IPS-15b (cell line): ENCODE results near the gene PRKAR1B.
"Not testable (repeated sequence)": the region's sequence is repeated elsewhere in the genome, so short reads cannot be mapped to it uniquely, and the experiment has no call there.

Experiments
- H3K27me3 ChIP-seq: one replicate; pipeline ENCODE4 v1.6.1; 2013; ENCODE audit warnings: low read length; ENCODE audit not compliant: control insufficient read depth, insufficient read depth
- H3K36me3 ChIP-seq: one replicate; pipeline ENCODE4 v1.6.1; 2013; ENCODE audit warnings: low read length; ENCODE audit not compliant: control insufficient read depth, insufficient read depth
- H3K4me1 ChIP-seq: one replicate; pipeline ENCODE4 v1.6.1; 2013; ENCODE audit warnings: mild to moderate bottlenecking, low read length; ENCODE audit not compliant: control insufficient read depth, insufficient read depth
- H3K4me3 ChIP-seq: one replicate; pipeline ENCODE4 v1.5.1; 2013; ENCODE audit warnings: low read depth, low read length
- H3K9ac ChIP-seq: one replicate; pipeline ENCODE4 v1.6.1; 2013; ENCODE audit warnings: low read depth, mild to moderate bottlenecking, low read length
- H3K9me3 ChIP-seq: one replicate; pipeline ENCODE4 v1.6.1; 2013; ENCODE audit warnings: mild to moderate bottlenecking, low read length; ENCODE audit not compliant: control insufficient read depth, insufficient read depth

The PRKAR1B gene

DNA sequence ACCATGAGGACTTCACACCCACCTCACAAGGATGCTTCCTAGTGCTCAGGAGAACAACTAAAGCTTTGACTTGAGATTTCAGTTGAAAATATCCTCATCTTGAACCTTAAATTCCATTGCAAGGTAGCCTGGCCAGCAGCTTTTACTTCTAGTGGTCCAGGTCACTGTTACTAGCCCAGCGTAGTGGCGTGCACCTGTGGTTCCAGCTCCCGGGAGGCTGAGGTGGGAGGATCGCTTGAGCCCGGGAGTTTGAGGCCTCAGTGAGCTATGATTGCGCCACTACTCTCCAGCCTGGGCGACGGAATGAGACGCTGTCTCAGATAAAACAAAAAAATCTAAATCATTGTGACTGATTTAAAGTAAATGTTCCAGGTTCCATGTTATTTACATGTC, 28.3 kb upstream of the PRKAR1B start:
- Histone ChIP-seq H3K9ac (no peak overlapping the region), H3K36me3 (peaks cover 49% of the 10 kb centered on the region)

GRCh38 chr7:754531-755412, 27.7 kb upstream of the PRKAR1B start:
- peaks cover 53% of the 10 kb centered on the region for H3K36me3 ChIP-seq
- H3K4me3 ChIP-seq, result no peak overlapping the region
- no peak overlapping the region for H3K9ac ChIP-seq
- no peaks in the 10 kb centered on the region for H3K4me1 ChIP-seq
- H3K27me3 ChIP-seq, result no peaks in the 10 kb centered on the region
- no peaks in the 10 kb centered on the region for H3K9me3 ChIP-seq

More for the DNA sequence above, 28.3 kb upstream of the PRKAR1B start:
- Histone ChIP-seq H3K27me3 (no peaks in the 10 kb centered on the region), H3K4me3 (no peak overlapping the region), H3K4me1 (no peaks in the 10 kb centered on the region), H3K9me3 (no peaks in the 10 kb centered on the region)

DNA sequence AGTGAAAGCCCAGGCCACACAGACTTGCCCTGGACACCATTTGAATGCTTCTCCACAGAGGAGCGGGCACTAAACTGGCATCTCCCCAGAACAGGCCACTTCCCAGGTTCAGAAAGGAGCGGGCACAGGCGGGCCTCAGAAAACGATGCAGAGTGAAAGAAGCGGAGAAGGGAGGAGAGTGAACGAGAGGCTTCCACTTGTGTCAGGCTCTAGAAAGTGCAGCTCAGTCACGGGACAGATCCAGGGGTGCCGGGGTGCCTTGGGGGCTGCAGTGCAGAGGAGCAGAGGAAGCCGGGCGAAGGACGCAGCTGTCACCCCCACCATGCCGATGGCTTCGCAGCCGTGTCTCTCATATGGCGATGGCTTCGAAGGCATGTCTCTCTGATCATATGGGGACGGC, 26.1 kb upstream of the PRKAR1B start:
- Histone ChIP-seq H3K4me1 (no peaks in the 10 kb centered on the region), H3K4me3 (no peak overlapping the region), H3K36me3 (peaks cover 49% of the 10 kb centered on the region), H3K9me3 (no peaks in the 10 kb centered on the region), H3K9ac (no peak overlapping the region), H3K27me3 (no peaks in the 10 kb centered on the region)

GRCh38 chr7:752256-752655, 25.2 kb upstream of the PRKAR1B start:
- H3K9ac ChIP-seq, H3K9me3 ChIP-seq, H3K4me1 ChIP-seq, H3K4me3 ChIP-seq, H3K27me3 ChIP-seq: not testable (repeated sequence)
- H3K36me3 ChIP-seq, result peaks cover 39% of the 10 kb centered on the region

DNA sequence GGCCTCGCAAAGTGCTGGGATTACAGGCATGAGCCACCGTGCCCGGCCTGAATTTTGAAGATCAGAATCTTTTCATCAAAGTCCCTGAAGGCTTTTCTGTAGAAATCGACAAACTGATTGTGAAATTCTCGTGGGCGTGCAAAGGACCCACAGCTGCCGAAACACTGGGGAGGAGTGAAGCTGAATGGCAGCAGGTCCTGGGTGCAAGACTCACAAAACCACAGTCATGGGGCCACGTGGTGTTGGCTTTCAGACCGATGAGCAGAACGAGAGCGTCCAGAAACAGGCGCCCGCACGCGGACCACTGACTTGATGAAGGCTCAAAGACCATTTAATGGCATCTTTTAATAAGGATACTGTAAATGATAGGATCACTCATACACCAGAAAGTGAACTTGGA, 24.7 kb upstream of the PRKAR1B start:
- Histone ChIP-seq H3K9ac (no peak overlapping the region), H3K27me3 (no peaks in the 10 kb centered on the region), H3K36me3 (peaks cover 36% of the 10 kb centered on the region), H3K4me3 (no peak overlapping the region), H3K9me3 (no peaks in the 10 kb centered on the region), H3K4me1 (no peaks in the 10 kb centered on the region)

DNA sequence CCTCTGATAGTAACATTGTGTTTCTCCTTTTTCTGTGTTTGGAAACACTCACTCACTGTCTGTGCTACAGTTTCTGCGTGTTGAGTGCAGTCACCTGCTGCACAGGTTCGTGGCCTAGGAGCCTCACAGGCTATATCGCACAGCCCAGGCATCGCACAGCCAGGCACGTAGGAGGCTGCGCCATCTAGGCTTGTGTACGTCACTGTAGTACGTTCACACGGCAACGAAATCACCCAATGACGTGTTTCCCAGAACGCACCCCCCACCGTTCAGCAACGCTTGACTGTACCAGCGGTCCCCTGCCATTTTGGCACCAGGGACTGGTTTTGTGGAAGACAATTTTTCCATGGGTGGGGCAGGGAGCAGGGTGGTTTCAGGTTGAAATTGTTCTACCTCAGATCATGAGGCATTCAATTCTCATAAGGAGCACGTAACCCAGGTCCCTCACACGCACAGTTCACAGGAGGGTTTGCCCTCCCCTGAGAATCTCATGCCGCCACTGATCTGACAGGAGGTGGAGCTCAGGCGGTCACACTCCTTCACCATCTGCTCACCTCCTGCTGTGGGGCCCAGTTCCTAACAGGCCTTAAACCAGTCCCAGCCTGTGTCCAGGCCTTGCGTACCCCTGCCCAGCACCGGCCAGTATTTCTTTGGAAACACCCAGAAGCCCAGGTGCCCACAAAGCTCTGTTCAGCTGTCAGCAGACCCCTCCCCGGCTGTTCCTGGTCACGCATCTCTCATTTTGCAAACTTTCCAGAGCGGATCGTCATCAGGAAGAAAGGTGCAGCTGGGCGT, 23.2 kb upstream of the PRKAR1B start:
- Histone ChIP-seq H3K4me3 (no peak overlapping the region), H3K36me3 (peaks cover 31% of the 10 kb centered on the region), H3K4me1 (no peaks in the 10 kb centered on the region), H3K9me3 (no peaks in the 10 kb centered on the region), H3K27me3 (no peaks in the 10 kb centered on the region), H3K9ac (no peak overlapping the region)

GRCh38 chr7:749140-749551, 22.1 kb upstream of the PRKAR1B start:
- H3K4me3 ChIP-seq, result no peak overlapping the region
- no peaks in the 10 kb centered on the region for H3K9me3 ChIP-seq
- H3K4me1 ChIP-seq, result no peaks in the 10 kb centered on the region
- no peak overlapping the region for H3K9ac ChIP-seq
- H3K36me3 ChIP-seq, result peaks cover 21% of the 10 kb centered on the region
- H3K27me3 ChIP-seq, result no peaks in the 10 kb centered on the region

DNA sequence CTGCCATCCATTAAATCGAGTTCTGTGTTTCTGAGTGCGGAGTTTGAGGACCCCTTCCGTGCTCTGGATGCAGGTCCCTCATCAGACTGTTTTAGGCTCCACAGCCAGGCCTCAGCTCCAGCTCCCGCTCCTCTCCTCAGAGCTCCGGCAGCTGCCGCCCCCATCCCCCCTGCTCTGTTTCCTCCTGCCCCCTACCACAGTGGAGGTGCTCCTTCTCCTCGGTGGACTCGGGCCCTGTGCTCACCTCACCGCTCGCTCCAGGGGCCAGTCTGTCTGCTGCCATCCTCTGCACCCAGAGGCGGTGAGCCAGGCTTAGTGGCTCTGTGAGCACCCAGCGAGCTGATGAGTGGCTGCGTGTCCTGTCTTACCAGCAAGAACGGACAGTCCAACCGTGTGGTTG, 21.4 kb upstream of the PRKAR1B start:
- Histone ChIP-seq H3K9me3 (no peaks in the 10 kb centered on the region), H3K27me3 (no peaks in the 10 kb centered on the region), H3K4me3 (no peak overlapping the region), H3K4me1 (no peaks in the 10 kb centered on the region), H3K36me3 (peaks cover 21% of the 10 kb centered on the region), H3K9ac (no peak overlapping the region)

DNA sequence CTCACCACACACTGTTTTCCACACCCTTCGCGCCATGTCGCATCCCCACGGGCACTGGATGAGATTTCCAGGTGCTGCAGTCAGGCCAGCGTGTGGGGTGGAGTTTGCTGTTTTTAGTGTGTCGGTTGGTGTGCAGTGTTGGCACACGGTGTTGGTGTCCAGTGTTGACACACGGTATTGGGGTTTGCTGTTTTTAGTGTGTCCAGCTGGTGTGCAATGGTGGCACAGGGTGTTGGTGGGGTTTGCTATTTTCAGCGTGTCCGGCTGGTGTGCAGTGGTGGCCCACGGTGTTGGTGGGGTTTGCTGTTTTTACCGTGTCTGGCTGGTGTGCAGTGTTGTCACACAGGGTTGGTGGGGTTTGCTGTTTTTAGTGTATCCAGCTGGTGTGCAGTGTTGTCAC, 20.1 kb upstream of the PRKAR1B start:
- Histone ChIP-seq H3K4me1 (no peaks in the 10 kb centered on the region), H3K9me3 (no peaks in the 10 kb centered on the region), H3K27me3 (no peaks in the 10 kb centered on the region), H3K36me3 (peaks cover 13% of the 10 kb centered on the region), H3K4me3 (no peak overlapping the region), H3K9ac (no peak overlapping the region)

DNA sequence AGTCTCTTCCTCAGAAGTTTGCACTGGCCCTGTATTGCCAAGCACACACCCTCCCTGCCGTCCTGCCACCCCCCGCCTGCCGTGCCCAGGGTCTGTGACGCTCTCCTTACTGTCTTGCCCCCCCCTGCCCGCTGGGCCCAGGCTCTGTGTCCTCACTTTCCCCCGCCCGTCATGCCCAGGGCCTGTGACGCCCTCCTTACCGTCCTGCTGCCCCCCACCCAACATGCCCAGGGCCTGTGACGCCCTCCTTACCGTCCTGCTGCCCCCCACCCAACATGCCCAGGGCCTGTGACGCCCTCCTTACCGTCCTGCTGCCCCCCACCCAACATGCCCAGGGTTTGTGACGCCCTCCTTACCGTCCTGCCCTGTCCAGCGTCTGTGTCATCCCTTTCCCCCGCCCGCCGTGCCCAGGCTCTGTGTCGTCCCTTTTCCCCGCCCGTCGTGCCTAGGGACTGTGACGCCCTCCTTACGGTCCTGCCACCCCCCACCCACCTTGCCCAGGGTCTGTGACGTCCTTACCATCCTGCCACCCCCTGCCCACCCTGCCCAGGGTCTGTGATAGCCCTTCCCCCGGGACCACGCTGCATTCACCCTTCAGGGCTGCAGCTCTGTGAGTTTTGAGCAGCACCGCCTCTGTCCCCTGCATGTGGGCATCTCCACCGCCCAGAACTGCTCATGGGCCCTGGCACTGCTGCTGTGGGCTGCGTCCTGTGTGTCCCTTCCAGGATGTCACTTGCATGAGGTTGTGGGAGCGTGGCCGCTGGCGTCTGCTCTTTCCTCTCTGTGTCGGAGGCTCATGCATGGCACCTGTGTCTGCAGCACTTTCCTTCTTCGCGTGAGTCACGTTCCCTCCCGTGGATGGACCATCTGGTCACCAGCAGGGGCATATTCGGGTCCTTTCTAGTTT, 19.3 kb upstream of the PRKAR1B start:
- H3K36me3 ChIP-seq, result peaks cover 19% of the 10 kb centered on the region

DNA sequence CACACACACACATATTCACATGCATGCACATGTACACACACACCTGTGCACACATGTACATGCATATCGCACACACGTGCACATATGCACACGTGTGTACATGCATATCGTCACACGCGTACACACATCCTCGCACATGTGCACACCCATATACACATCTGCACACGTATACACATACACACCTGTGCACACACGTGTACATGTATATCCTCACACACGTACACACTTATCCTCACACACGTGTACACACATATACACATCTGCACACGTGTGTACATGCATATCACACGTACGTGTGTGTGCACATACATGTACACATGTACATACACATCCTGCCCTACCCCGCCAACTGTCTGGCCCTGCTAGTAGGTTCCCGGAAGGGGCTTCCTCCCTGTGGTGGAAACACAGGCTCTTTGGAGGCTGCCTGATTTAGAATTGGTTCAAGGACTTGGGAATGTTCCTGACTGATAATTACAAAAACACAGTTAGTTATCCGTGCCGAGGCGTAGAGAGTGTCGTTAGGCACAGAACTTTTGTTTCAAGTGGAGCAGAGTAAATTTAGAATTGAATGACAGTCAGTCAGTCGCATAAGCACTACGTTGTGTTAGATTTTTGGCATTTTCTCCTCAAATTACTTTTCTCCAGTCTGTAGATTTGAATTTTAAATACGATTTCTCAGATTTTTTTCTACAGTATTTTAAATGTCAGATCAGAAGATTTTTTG, 18.5 kb upstream of the PRKAR1B start:
- H3K27me3 ChIP-seq, result no peaks in the 10 kb centered on the region
- no peaks in the 10 kb centered on the region for H3K4me1 ChIP-seq
- H3K9ac ChIP-seq, result no peak overlapping the region
- no peak overlapping the region for H3K4me3 ChIP-seq
- peaks cover 27% of the 10 kb centered on the region for H3K36me3 ChIP-seq
- H3K9me3 ChIP-seq, result no peaks in the 10 kb centered on the region

More for the DNA sequence above, 19.3 kb upstream of the PRKAR1B start:
- H3K4me1 ChIP-seq, result no peaks in the 10 kb centered on the region
- H3K9me3 ChIP-seq, result no peaks in the 10 kb centered on the region
- H3K4me3 ChIP-seq, result no peak overlapping the region
- no peak overlapping the region for H3K9ac ChIP-seq
- no peaks in the 10 kb centered on the region for H3K27me3 ChIP-seq
